Stimulated activated CD4-positive, alpha-beta T cell treated with anti-CD3 and anti-CD28 coated beads, Interleukin-2, amount 100 ng/mL, for 48 hours (primary cell): ENCODE data around the gene TMEM150B.

Source experiments
- DNase-seq, 2 donors: peaks; one replicate each; pipeline ENCODE4 v3.0.0-alpha.2; 2020

TMEM150B gene

GRCh38 chr19:55325172-55325571, at the start of gene TMEM150B:
Gene TMEM150B, minus strand, starts transcription at chr19:55325341. Its CDS starts 4,305 bp downstream, at chr19:55321036.
- DNase-seq, result no peak

GRCh38 chr19:55373993-55374757, 49.0 kb upstream of the TMEM150B start:
- no peak for DNase-seq

GRCh38 chr19:55373306-55373992, 48.3 kb upstream of the TMEM150B start:
- DNase-seq, result no peak

- no peak for DNase-seq
These were observed 47.4 kb upstream of the TMEM150B start for GRCh38 chr19:55372316-55373081.

GRCh38 chr19:55370305-55370988, 45.3 kb upstream of the TMEM150B start, which contains the start of gene IL11:
Gene IL11, minus strand, starts transcription at chr19:55370463. Its CDS starts 153 bp downstream, at chr19:55370310.
- no peak for DNase-seq

GRCh38 chr19:55369653-55370304, 44.6 kb upstream of the TMEM150B start:
- peak in 1 of 2 donors; percentile 35 for DNase-seq

- DNase-seq, result no peak
These were observed 43.8 kb upstream of the TMEM150B start for GRCh38 chr19:55368701-55369563.

GRCh38 chr19:55368106-55368505, 43.0 kb upstream of the TMEM150B start:
- DNase-seq, result no peak

GRCh38 chr19:55366790-55367189, 41.6 kb upstream of the TMEM150B start:
- no peak for DNase-seq

GRCh38 chr19:55365964-55366363, 40.8 kb upstream of the TMEM150B start:
- no peak for DNase-seq

- no peak for DNase-seq
These were observed 40.1 kb upstream of the TMEM150B start for GRCh38 chr19:55365245-55365644.

- DNase-seq, result no peak
These were observed 38.0 kb upstream of the TMEM150B start, which contains the start of gene GARIN5B for GRCh38 chr19:55362990-55363716. Gene GARIN5B, minus strand, starts transcription at chr19:55363260. Its CDS starts 194 bp downstream, at chr19:55363066.

GRCh38 chr19:55362174-55362989, 37.2 kb upstream of the TMEM150B start:
- DNase-seq, result no peak

GRCh38 chr19:55360902-55361301, 35.8 kb upstream of the TMEM150B start:
- DNase-seq, result no peak

- DNase-seq, result no peak
These were observed 34.1 kb upstream of the TMEM150B start for GRCh38 chr19:55358943-55359908.

- DNase-seq, result no peak
These were observed 33.4 kb upstream of the TMEM150B start for GRCh38 chr19:55358493-55358892.

GRCh38 chr19:55355213-55355821, 30.2 kb upstream of the TMEM150B start:
- DNase-seq, result no peak
